Fibroblast of lung (primary cell): Measurements from ENCODE around the gene KLHL42.

Source experiments
- CTCF ChIP-seq, 2 donors: IDR thresholded peaks in 1 of 2; conservative IDR thresholded peaks in 1 of 2; 1 replicate in 1 of 2; 2 replicates in 1 of 2; pipeline ENCODE4 v1.5.1; 2011 to 2012; ENCODE audit warnings: low read length in 2 of 2, control low read depth in 1 of 2, inconsistent platforms in 1 of 2, low read depth in 1 of 2, mild to moderate bottlenecking in 1 of 2
- EZH2 ChIP-seq: IDR thresholded peaks from 2 replicates; pipeline ENCODE4 v1.5.1; 2012; ENCODE audit warnings: low read length, control low read depth, mild to moderate bottlenecking; ENCODE audit errors: missing control alignments

- no peak for TF ChIP-seq CTCF (conservative IDR thresholded peaks at IDR 0.05 in 1 of 2, IDR thresholded peaks at IDR 0.05 in 1 of 2; ENCODE audit: low read depth in 1 of 2, low read length in 2 of 2)
- TF ChIP-seq EZH2, result no peak
Measured at GRCh38 chr12:27762757-27763156, 17.3 kb upstream of the KLHL42 start.
